ENCODE measurements around the gene NLRC5.
"Not testable (repeated sequence)": the region's sequence is repeated elsewhere in the genome, so short reads cannot be mapped to it uniquely, and the experiment has no call there.

NLRC5 gene

DNA sequence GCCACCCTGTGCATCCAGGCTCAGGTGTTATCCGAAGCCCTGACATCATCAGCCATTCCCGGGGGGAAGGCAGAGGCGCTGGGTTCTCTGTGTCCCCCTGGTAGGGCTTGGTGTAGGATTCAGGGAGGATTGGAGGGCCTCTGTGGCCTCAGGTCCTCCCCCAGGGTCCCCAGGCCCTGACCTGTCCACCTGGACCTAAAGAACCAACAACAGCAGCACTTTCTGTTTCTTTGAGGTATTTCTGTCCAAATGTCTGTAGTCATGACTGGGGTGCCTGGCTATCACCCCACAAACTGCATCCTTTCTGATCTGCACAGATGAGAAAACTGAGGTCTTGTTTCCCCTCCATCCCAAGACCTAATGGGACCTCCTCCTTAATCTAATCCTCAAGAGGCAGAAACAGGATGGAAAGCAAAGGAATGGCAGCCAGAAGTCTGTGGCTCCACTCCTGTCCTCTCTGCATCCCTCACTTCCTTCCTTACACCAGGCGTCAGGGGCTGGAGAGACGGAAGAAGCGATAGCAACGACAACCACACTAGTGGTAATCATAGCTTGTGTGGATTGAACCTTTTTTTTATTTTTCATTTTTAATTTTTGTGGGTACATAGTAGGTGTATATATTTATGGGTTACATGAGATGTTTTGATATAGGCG, 11.8 kb downstream of the NLRC5 start:
- DNase-seq, result no peak

DNA sequence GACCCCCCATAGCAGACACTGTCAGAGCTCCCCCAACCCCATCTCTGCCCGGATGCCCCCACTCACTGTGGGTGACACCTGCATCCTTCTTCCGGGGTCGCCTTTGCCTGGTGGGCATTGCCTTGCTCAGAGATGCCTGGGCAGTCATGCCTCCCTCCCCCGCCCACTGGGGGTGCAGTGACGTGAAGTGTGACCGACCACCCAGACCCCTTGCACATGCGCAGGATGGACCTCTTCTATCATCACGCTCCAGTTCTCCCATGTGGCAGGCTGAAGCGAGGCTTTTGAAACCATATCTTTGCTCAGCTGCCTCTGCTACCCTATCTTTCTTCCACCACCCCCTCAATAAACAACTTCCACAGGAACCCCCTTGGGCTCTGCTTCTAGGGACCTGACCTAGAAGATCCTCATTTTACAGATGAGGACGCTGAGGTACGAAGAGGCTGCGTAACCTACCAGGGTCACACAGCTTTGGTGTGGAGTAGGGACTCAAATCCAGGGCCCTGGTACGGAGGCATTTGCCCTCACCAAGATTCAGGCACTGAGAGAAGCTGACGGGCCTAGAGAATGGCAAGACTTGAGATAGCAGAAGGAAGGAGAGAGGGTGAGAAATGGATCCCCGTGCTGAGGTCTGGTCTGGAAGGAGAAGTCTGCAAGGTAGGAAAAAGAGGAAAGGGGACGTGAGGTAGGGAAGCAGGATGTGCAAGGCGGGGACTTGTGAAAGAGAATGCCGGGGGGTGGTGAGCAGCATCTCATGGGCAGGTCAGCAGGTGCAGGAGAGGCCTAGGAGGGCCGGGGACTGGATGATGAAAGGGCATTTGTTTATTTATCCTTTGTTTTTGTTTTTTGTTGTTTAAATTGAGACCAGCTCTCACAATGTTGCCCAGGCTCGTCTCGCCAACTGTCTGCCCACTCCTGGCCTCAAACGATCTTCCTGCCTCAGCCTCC, 14.4 kb downstream of the NLRC5 start:
- no peak for DNase-seq

DNA sequence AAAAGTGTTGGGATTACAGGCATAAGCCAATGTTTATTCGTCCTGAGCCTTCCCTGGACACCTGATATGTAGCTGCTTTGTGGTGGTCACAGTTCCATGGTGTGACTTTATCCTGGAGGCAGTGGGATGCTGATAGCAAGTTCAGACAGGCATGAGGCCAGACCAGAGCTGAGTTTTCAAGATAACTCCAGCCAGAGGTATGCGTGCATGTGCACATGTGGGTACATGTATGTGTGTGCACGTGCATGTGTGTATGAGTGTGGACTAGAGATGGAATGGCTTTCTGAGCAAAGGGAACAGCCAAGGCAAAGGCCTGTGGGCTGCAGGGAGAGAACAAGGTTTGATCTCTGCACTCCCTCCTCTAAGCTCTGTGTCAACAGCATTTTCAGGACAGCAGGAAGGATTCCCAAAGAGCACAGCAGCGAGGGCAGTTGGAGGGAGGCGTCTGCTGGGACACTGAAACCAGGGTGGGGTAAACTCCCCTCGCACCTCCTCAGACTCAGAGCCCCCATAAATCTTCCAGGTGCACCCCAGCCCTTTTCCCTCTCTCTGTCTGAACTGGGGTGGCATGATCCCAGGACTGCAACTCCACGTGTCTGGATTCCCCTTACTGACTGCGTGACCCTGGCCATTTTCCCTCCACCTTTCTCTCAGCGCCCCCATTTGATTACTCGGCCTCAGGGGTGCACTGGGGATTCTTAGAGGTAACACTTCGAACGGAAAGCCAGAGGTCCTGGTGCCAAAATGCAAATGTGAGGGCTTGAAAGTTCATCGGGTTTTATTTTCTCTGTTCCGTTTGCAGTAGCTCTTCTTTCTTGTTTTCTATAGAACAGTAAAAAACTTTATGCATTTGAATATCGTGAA, 15.3 kb downstream of the NLRC5 start:
- no peak for DNase-seq

DNA sequence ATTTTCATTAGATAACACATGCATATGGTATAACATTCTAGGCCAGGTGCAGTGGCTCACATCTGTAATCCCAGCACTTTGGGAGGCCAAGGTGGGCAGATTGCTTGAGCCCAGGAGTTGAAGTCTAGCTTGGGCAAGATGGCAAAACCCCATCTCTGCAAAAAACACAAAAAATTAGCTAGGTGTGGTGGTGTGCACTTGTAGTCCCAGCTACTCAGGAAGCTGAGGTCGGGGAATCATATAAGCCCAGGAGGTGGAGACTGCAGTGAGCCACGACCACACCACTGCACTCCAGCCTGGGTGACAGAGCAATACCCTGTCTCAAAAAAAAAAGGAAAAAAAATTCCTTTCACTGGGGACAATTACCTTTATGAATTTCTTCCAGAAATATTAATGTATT, 16.2 kb downstream of the NLRC5 start:
- DNase-seq, result not testable (repeated sequence)

DNA sequence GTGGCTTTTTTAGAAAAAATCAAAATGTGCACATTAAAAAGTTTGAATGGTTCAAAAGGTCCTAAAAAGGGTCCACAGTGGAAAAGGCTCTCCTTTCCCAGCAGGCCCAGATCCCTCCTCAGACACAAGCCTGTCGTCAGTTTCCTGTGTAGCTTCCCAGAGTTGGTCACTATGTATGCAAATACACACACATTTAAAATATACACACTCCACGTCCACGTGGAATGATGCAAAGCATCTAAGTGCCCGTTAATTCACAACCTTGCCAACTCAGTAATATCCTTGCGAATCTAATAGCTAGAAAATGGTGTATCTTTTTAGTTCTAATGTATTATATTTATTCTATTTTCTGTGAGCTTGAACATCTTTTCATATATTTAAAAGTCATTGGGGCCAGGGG, 17.7 kb downstream of the NLRC5 start:
- DNase-seq, result no peak

DNA sequence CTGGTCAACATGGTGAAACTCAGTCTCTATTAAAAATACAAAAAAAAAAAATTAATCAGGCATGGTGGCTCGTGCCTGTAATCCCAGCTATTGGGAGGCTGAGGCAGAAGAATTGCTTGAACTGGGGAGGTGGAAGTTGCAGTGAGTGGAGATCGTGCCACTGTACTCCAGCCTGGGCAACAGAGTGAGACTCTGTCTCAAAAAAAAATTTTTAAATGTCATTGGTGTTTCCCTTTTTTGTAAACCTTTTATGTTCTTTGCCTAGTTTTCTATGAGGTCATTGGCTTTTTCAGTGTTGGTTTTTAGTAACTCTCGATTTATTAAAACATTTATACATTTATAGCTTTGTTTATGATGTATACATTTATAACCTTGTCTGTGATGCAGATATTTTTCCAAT, 18.2 kb downstream of the NLRC5 start:
- DNase-seq, result no peak

DNA sequence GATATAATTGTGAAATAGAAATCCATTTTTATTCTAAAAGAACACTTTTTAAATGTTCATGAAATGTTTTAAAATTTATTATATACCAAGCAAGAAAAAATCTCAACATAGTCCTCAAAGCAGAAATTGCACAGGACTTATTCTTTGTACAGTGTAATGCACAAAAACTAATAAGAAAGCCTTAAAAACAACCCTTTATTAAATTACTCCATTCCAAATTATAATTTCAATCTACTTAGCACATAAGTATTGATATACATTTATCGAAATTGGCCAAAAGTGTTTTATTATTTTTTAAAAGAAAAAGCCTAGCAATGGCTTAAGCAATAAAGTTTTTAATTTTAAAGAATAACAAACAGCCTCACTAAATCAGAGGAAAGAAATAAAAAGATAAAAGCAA, 19.1 kb downstream of the NLRC5 start:
- no peak for DNase-seq

DNA sequence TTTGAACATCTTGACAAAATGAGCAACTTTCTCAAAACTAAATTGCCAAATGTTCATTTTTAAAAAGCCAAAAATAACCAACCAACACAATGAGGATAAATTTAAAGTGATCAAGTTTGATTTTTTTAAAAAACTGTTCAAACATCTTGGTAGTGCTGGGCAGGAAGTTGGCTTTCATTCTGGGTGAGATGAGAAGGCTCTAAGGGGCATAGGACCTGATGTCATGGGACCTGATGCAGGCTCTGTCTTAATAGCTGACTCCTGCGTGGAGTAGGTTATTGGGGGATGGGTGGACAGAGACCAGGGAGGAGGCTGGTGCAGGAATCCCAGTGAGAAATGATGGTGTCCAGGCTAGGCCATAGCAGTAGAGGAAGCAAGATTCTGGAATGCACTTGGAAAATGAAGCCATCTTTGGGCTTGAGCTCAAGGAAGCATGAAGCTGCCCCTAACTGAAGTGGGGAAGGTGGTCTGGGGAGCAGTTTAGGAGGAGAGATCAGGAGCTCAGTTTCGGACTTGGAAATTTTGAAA, 20.4 kb downstream of the NLRC5 start:
- no peak for DNase-seq

DNA sequence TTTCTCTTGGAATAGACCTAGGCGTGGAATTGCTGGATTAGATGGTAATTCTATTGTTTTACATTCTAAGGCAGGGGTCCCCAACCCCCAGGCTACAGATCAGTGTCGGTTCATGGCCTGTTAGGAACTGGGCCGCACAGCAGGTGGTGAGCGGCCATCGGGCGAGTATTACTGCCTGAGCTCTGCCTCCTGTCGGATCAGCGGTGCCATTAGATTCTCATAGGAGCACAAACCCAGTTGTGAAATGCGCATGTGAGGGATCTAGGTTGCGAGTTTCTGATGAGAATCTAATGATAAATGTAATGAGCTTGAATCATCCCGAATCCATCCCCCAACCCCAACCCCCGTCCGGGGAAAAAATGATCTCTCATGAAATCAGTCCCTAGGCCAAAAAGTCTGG, 23.0 kb downstream of the NLRC5 start:
- no peak for DNase-seq

DNA sequence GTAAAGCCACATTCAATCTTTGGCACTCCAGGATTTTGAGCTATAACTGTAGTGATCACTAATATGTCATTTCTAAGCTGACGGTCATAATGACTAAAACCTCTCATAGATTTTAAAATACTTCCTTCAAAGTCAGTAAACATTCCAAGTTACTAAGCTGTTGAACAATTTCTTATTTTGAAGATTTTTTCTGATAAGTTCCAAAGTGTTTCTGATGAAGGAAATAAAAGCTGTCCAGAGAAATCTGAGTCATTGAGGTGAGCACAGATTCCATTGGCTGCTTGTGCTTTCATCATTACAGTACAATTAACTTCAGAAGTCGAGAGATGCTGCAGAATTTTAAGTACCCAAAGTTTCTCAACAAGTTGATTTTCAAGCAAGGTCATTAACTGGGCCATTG, 23.9 kb downstream of the NLRC5 start:
- DNase-seq, result no peak

DNA sequence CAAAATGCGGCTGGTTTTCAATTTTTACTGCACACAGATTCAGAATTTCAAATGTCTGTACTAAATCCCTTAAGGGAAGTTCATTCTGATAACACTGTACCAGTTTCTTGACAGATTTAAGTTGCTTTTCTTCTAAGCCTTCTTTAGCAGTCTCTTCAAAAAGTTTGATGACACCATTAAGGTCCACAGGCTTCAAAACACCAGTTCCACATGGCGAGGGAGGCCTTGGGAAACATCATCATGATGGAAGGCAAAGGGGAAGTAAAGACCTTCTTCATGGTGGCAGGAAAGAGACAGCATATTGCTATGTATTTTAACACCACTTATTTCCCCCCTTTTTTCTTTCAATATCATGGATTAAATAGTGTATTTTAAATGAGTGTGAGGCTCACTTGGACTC, 24.5 kb downstream of the NLRC5 start:
- DNase-seq, result no peak

DNA sequence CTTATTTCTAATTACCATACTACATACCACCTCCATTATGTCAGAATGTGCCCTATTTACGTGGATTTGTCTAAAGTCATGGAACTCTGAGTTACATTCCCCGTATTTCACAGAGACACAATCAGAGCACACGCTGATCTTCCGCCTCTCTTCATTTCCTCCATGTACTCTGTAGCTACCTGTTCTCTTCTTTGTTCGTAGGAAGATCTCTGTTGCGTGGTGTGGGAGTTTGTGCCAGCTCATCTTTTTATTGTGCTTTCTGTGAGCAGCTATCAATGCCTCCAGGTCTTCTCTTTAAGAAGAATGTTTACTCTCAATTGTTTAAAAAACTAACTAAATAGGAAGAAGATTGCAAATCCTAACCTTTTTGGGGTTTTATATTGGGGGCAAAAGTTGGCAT, 26.9 kb downstream of the NLRC5 start:
- no peak for DNase-seq

DNA sequence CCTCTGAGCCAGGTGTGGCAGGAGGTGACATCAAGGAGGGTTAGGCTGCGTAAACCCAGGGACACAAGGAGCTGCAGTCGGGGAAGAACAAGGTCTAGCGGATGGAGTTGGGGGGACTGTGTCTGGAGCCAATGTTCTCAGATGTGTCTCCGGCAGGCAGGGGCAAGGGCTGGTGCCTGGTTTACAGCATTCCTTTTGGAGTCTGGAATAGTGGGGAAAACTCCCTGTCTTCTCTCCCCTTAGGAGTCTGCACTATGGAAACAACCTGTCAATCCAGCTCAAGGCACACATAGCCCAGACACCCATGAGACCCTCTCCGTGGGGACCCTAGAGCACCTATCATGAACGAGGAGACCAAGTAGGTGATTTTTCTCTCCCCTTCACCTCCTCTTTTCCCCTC, 27.5 kb downstream of the NLRC5 start:
- no peak for DNase-seq

DNA sequence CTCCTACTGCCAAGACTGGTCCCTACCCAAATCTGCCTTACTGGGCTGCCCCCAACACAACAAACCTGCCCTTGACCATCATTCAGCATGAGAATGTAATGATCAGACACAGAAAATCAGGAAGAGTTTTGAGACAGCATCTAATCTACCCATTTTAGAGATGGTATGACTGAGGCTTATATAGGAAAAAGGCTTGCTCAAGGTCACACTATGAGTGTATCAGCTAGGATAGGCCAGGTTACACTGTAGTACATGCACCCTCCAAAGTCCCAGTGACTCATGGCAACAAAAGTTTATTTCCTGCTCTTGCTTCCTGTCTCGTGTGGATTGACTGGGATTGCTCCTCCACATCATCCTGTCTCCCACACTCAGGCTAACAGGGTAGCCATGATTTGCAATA, 27.9 kb downstream of the NLRC5 start:
- DNase-seq, result no peak

DNA sequence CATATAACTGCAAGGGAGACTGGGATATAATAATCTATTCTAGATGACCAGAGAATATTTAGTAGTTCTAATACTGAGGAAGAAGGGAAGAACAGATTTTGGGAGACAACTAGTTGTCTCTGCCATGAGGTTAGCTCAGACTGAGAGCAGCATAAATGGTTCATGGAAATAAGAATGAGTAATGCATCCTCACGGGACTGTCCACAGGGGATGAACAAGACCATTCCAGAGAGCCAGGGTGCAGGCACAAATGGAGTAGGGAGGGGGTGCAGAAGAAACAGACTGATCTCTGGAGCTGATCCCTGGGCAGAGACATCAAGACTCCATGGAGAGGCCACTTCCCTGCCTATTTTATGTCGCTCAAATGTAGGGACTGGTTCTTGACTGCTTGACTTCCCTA, 30.4 kb downstream of the NLRC5 start:
- DNase-seq, result no peak

DNA sequence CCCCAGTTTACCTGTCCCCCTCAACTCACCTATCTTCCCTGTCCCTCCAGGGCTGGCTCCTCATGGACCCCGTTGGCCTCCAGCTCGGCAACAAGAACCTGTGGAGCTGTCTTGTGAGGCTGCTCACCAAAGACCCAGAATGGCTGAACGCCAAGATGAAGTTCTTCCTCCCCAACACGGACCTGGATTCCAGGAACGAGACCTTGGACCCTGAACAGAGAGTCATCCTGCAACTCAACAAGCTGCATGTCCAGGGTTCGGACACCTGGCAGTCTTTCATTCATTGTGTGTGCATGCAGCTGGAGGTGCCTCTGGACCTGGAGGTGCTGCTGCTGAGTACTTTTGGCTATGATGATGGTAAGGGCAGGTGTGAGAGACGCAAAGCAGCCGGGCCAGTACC, 31.3 kb downstream of the NLRC5 start:
- DNase-seq, result no peak

DNA sequence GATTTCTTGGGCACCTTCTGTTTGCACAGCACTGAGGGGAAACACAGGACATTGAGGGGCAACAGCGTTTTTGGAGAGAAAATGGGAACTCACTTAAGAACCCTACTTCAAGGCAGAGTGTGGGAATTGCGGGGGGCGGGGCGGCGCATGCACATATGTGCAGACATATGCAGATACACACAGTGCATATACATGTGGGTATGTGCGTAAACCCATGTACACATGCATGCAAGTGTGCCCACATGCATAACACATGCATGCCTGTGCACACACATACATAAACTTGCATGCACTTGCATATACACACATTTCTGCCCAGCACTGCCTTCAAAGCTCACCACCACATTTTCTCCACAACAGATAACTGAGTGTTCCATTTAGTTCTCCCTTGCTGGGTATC, 32.4 kb downstream of the NLRC5 start:
- DNase-seq, result no peak

DNA sequence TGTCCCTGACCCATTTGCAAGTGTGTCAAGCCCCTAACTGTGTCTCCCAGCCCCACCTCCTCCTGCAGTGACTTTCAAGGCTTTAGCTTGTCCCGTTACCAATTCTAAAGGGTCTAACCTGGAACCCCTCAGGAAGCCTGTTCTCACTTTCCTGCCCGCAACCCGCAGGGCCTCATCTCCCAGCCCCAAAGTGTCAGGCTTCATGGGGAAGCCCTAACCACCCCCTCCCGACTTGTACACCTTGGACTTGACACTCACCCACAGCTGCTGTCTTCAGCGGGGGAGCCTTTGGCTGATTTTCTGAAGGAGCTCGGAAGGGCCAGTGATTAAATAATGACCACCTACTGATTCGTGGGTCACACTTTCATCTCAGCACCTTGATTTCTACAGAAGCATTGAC, 33.1 kb downstream of the NLRC5 start:
- no peak for DNase-seq

DNA sequence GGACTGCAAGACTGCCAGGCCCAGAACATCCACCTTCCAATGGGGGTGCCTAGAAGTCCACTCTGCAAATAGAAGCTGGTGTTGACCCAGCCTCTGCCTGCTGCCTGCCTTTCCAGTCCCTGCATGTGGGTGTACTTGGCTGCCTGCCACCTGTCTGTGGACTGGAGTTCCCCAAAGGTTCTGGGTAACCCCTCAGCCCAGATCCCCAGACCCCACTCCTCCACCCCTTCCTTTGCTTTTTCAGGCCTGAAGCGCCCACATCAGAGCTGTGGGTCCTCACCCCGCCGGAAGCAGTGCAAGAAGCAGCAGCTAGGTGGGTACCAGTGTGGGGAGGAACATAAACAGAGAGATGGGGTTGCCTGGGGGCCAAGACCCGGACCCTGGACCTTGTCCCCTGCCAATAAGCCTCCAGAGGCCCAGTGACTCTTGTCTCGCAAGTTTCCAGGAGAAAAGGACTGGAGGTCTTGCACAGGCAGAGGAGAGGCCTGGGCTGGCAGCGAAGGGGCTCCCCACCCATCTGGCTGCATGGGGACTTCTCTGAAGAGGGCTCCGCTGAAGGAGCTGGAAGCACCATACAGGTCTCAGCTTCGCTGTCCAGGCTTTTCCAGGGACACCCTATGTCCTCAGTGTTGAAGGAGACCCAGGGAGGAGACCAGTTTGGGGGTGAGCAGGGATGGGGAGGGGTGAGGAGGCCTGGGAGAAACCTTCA, 34.3 kb downstream of the NLRC5 start:
- DNase-seq, result no peak

DNA sequence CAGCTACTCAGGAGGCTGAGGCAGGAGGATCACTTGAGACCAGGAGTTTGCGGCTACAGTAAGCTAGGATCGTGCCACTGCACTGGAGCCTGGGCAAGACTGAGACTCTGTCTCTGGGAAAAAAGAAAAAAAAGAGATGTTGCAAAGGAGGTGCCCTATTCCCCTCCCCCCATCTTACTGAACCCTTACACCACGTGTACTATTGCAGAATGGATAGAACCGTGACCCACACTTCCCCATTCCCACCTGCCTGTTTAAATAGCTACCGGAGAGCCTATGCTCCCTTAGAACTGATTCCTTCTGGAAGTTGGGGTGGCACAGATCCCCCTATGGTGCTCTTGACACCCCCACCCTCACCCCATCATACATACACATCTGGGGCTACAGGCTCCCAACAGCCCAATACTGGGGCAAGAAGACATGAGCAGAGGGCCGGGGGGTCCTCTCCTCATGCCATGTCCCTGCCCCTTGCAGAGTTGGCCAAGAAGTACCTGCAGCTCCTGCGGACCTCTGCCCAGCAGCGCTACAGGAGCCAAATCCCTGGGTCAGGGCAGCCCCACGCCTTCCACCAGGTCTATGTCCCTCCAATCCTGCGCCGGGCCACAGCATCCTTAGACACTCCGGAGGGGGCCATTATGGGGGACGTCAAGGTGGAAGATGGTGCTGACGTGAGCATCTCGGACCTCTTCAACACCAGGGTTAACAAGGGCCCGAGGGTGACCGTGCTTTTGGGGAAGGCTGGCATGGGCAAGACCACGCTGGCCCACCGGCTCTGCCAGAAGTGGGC, 35.7 kb downstream of the NLRC5 start:
- no peak for DNase-seq

DNA sequence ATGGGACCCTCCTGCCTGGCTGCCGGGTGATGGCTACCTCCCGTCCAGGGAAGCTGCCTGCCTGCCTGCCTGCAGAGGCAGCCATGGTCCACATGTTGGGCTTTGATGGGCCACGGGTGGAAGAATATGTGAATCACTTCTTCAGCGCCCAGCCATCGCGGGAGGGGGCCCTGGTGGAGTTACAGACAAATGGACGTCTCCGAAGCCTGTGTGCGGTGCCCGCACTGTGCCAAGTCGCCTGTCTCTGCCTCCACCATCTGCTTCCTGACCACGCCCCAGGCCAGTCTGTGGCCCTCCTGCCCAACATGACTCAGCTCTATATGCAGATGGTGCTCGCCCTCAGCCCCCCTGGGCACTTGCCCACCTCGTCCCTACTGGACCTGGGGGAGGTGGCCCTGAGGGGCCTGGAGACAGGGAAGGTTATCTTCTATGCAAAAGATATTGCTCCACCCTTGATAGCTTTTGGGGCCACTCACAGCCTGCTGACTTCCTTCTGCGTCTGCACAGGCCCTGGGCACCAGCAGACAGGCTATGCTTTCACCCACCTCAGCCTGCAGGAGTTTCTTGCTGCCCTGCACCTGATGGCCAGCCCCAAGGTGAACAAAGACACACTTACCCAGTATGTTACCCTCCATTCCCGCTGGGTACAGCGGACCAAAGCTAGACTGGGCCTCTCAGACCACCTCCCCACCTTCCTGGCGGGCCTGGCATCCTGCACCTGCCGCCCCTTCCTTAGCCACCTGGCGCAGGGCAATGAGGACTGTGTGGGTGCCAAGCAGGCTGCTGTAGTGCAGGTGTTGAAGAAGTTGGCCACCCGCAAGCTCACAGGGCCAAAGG, 36.8 kb downstream of the NLRC5 start:
- DNase-seq, result no peak
